ENCODE results near the gene ZCCHC14. TPM values are rescaled to one million over a fixed set of nuclear protein-coding genes. Genes with fewer than 3 reads are reported as not detected.

The ZCCHC14 gene
- total RNA-seq, 2 donors from 2014 or later: 18.9 to 54.4 TPM

DNA sequence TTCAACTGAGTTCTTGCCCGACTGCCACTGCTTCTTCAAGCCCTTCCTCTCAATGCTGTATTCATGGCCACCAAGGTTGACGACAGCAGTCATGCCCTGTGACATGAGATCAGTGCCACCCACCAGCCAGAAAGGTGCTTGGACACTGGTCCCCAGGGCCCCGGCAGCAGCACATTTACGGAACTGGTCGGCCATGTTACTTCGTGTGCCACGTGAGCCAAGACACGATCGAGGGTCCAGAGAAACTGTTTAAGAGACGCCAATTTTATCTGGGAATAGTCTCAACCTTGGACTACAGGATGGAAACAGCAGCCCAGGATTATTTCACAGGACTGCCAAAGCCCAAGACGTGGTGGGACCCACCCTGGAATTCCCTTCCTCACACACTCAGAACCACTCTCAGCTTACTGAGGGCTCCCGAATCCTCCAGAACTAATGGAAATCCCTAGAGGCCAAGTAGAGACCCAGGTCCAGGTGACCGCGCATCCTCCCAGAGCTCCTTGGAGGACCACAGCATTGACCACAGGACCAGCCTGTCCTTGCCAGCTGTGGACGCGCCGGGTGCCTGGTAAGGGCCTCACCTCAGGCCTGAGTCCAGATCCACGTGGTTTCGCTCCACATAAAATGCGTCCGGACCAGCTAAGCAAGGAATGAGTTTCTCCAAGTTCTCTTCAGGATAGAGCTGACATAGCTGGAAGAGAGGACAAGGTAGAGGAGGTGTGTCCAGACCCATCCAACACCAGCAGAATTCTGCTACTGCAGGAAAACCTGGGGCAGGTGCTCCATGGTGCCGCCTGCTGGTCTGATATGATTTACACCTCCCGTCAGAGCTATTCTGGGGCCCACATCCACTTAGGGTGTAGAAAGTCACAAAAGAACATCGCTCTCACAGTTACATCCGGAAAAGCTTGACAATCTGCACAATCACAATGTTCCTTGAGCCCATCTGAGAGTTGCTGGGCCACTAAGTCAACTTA lies 72.5 kb downstream of the ZCCHC14 start:
- intact Hi-C loops (cut with DNase I): no loop called here
- peaks cover 13 to 14% of the 10 kb centered on the region in 2 donors for H3K36me3 ChIP-seq (replicated peaks in 1 of 2; ENCODE audit: insufficient read depth in 1 of 2, low read depth in 2 of 2)
- no peak overlapping the region for H3K27ac ChIP-seq
- no peaks in the 10 kb centered on the region for H3K9me3 ChIP-seq
- no peak overlapping the region for H3K4me3 ChIP-seq
- ATAC-seq (peak; percentile 9), DNase-seq (no peak)
- TF ChIP-seq, protein P1, sequence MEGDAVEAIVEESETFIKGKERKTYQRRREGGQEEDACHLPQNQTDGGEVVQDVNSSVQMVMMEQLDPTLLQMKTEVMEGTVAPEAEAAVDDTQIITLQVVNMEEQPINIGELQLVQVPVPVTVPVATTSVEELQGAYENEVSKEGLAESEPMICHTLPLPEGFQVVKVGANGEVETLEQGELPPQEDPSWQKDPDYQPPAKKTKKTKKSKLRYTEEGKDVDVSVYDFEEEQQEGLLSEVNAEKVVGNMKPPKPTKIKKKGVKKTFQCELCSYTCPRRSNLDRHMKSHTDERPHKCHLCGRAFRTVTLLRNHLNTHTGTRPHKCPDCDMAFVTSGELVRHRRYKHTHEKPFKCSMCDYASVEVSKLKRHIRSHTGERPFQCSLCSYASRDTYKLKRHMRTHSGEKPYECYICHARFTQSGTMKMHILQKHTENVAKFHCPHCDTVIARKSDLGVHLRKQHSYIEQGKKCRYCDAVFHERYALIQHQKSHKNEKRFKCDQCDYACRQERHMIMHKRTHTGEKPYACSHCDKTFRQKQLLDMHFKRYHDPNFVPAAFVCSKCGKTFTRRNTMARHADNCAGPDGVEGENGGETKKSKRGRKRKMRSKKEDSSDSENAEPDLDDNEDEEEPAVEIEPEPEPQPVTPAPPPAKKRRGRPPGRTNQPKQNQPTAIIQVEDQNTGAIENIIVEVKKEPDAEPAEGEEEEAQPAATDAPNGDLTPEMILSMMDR (IDR thresholded peaks at IDR 0.05): peak in 2 of 7 experiments; percentile 6 to 8
- no peak for TF ChIP-seq POLR2A (IDR thresholded peaks at IDR 0.05)
- H3K4me1 ChIP-seq: no peaks in the 10 kb centered on the region
- WGBS, 2 donors: 93 to 96% methylated on average over 17 to 25 of the region's 25 CpGs
- H3K27me3 ChIP-seq: no peaks in the 10 kb centered on the region

- TF ChIP-seq, protein P1 (IDR thresholded peaks at IDR 0.05): no peak
- TF ChIP-seq POLR2A (IDR thresholded peaks at IDR 0.05): no peak
- intact Hi-C loops (cut with DNase I): no loop called here
- no peak for ATAC-seq
- Histone ChIP-seq H3K27me3 (no peaks in the 10 kb centered on the region), H3K4me3 (no peak overlapping the region), H3K9me3 (no peaks in the 10 kb centered on the region), H3K36me3 (replicated peaks in 1 of 2; ENCODE audit: insufficient read depth in 1 of 2, low read depth in 2 of 2) (peaks cover 16 to 18% of the 10 kb centered on the region in 2 donors), H3K4me1 (no peaks in the 10 kb centered on the region), H3K27ac (no peak overlapping the region)
- 70 to 78% methylated on average over 6 of the region's 6 CpGs for WGBS, 2 donors
- no peak for DNase-seq
These were observed 74.2 kb downstream of the ZCCHC14 start for GRCh38 chr16:87418644-87419043.

DNA sequence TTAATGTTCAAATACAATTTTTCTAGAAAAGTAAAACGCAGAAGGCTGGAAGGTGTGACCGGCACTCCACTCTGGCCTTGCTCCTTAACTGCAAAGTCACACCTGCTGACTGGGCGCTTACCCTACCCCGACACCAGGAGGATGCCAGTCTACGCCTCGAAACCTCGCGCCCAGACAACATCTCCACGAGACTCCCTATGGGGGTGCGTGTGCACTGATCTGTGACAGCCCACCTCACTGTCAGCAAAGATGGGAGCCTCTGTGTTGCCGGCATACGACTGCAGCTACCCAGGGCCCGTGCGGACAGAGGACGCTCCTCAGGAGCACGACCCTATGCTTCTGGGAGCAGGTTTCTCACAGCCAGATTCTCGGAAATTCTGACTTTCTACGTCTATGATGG lies 74.6 kb downstream of the ZCCHC14 start:
- Histone ChIP-seq H3K27me3 (no peaks in the 10 kb centered on the region), H3K4me1 (no peaks in the 10 kb centered on the region), H3K36me3 (replicated peaks in 1 of 2; ENCODE audit: insufficient read depth in 1 of 2, low read depth in 2 of 2) (peaks cover 15 to 16% of the 10 kb centered on the region in 2 donors), H3K27ac (no peak overlapping the region), H3K4me3 (no peak overlapping the region), H3K9me3 (no peaks in the 10 kb centered on the region)
- 91 to 93% methylated on average over 18 of the region's 18 CpGs for WGBS, 2 donors
- ATAC-seq (no peak), DNase-seq (no peak)
- intact Hi-C loops (cut with DNase I): no loop called here
- no peak for TF ChIP-seq POLR2A (IDR thresholded peaks at IDR 0.05)
- TF ChIP-seq, protein P1 (IDR thresholded peaks at IDR 0.05): no peak

- Histone ChIP-seq H3K36me3 (replicated peaks in 1 of 2; ENCODE audit: insufficient read depth in 1 of 2, low read depth in 2 of 2) (peaks cover 19 to 21% of the 10 kb centered on the region in 2 donors), H3K9me3 (no peaks in the 10 kb centered on the region), H3K27me3 (no peaks in the 10 kb centered on the region), H3K27ac (no peak overlapping the region), H3K4me1 (no peaks in the 10 kb centered on the region), H3K4me3 (no peak overlapping the region)
- 75 to 94% methylated on average over 1 to 13 of the region's 13 CpGs for WGBS, 2 donors
- ATAC-seq (no peak), DNase-seq (no peak)
- no peak for TF ChIP-seq POLR2A (IDR thresholded peaks at IDR 0.05)
- TF ChIP-seq, protein P1 (IDR thresholded peaks at IDR 0.05): no peak
- intact Hi-C loops (cut with DNase I): no loop called here
These were observed 75.3 kb downstream of the ZCCHC14 start for GRCh38 chr16:87417528-87417910.
